Renal pelvis (tissue), 4 donors: Measurements from ENCODE around the gene KCTD13. TPM values are rescaled to one million over a fixed set of nuclear protein-coding genes. Genes with fewer than 3 reads are reported as not detected.
"Not testable (repeated sequence)": the region's sequence is repeated elsewhere in the genome, so short reads cannot be mapped to it uniquely, and the experiment has no call there.

Experiments used
- DNase-seq: peaks from one replicate; pipeline ENCODE4 v3.0.0-alpha.2; 2013
- polyA plus RNA-seq, 3 donors: library from polyadenylated mRNA; unstranded; fragments of 120-200 nt; gene quantifications; one replicate each; pipeline ENCODE4 v1.2.1, GENCODE V29; 2013; ENCODE audit not compliant: insufficient read length in 3 of 3

The KCTD13 gene
- polyA plus RNA-seq, 3 donors: 14.8 to 30.9 (median 29.4) TPM

DNA sequence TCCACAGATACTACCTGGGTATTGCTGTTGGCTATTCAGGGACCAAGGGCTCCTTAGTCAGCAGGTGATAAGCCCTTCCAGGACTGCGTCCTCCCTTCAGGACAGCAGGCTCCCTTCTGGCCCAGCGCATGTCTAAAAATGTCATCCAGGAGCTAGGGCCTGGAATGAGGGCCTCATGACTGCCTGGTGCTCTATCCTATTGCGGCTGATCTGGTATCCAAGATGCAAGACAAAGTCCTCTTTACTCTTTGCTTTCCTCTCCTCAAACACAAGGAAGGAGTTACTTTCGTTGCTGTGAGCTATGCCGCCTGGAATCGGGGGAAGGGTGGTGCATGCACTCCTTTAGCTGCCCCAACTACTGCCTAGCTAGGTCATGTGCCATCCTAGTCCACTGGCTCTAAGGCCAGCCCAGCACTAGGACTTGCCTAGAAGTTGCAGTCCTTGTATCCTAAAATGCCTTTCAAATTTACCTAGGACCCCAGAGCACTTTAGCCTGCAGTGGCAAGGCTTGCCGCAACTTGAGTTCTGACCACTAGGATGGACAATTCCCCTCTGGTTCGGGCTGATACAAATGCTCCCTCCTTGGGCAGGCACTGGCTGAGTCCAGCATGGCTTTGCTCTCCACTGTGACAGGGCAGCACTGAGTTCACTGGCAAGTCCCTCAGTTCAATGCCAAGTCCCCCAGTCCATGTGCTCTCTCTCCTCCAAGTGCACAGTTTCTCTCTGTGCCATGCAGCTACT, 25.8 kb upstream of the KCTD13 start:
- DNase-seq: no peak

GRCh38 chr16:29950806-29951461, 24.9 kb upstream of the KCTD13 start:
- no peak for DNase-seq

- DNase-seq: no peak
These were observed 21.9 kb upstream of the KCTD13 start for GRCh38 chr16:29947897-29948296.

DNA sequence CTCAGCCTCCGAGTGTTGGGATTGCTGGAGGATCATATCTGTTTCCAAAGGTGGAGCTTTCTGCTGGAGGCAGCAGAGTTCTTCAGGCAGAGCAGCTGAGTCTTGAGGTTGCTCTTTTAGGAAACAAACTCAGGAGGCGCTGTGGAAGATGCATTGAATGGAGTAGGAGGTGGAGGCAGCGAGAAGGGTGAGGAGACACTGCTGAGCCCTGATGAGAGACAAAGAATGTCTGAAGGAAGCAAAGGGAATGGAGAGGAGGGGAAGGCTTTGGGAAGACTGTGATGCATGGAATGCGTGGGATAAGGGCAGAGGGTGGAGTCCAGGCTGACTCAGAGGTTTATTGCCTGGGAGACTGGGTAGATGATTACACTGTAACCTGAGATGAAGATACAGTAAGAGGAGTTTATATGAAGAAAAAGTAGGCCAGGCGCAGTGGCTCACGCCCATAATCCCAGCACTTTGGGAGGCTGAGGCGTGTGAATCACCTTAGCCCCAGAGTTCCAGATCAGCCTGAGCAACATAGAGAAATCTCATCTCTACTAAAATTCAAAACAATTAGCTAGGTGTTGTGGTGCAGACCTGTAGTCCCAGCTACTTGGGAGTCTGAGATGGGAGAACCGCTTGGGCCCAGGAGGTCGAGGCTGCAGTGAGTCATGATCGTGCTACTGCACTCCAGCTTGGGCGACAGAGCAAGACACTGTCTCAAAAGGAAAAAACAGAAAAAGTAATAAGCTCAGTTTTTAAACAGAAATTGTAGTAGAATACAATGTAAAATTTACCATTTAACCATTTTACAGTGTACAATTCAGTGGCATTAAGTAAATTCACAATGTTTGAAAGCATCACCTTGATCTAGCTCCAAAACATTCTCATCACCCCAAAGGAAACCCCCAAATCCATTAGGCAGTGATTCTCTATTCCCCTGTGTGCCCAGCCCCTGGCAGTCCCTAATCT, 18.1 kb upstream of the KCTD13 start:
- DNase-seq: peak; percentile 88

DNA sequence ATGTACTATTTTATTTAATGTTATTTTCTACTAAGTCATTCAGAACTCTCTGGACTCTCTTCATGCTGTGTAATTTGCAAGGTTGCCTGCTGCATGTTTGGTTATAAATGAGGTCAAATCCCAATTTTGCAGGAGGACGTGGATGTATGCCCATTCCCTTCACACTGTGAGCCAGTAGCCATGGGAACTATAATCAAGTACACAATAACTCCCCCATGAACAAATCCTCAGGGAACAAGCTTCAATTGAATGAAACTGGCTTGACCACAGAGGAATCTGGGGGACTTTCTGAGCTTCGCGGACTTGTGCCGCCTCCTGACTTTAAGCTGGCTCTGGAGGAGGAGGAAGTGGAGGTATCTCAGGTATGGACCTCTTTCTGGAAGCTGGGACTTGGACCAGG, 14.6 kb upstream of the KCTD13 start:
- no peak for DNase-seq

DNA sequence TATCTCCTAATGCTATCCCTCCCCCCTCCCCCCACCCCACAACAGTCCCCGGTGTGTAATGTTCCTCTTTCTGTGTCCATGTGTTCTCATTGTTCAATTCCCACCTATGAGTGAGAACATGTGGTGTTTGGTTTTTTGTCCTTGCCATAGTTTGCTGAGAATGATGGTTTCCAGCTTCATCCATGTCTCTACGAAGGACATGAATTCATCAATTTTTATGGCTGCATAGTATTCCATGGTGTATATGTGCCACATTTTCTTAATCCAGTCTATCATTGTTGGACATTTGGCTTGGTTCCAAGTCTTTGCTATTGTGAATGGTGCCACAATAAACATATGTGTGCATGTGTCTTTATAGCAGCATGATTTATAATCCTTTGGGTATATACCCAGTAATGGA, 5.7 kb upstream of the KCTD13 start:
- not testable (repeated sequence) for DNase-seq

- no peak for DNase-seq
These were observed 1.3 kb upstream of the KCTD13 start for GRCh38 chr16:29927070-29927905.

DNA sequence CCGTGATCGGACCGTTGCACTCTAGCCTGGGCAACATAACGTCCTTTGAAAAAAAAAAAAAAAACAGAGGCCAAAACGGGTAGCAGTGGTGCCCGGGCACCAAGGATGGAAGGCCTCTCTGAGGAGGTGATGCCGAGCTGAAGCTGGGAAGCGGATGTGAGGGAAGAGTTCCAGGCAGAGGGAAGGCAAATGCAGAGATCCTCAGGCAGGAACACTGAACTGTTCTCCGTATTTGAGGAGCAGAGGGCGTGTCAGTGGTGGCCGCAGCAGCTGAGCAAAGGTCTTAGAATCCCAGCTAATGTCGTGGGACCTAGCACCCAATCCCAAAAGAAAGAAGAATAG, 656 bp upstream of the KCTD13 start:
- peak; percentile 15 for DNase-seq

DNA sequence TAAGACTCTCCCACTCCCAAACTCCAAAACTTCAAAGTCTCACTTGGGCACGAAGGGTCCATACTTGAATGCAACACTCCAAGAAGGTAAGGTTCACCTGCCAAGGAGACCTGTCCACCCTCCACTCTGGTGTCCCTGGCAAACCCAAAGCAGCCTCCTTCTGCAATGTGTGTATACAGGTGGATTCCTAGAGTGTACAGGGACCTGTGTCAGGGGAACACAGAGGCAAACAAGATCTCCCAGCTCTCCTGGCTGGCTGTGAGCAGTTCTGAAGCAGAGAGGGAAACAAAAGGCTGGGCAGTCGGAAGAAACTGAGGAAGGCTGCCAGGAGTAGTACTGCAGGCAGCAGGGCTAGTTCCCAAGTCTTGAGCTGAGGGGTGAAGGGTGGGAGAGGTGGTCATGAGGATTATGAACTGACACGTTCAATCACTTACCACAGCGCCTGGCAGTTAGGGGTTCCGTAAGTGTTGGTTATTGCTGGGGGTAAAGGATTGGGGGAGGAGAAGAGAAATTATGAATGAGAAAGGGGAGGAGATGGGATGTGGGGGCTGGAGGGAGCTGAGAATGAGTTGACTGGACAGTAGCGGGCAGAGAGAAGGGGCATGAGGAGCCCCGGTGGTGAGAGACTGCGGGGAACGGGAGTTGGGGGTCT, 795 bp downstream of the KCTD13 start:
- no peak for DNase-seq

- no peak for DNase-seq
These were observed 3.0 kb downstream of the KCTD13 start for GRCh38 chr16:29922986-29923501.

- DNase-seq: no peak
These were observed 3.7 kb downstream of the KCTD13 start for GRCh38 chr16:29922326-29922725.

DNA sequence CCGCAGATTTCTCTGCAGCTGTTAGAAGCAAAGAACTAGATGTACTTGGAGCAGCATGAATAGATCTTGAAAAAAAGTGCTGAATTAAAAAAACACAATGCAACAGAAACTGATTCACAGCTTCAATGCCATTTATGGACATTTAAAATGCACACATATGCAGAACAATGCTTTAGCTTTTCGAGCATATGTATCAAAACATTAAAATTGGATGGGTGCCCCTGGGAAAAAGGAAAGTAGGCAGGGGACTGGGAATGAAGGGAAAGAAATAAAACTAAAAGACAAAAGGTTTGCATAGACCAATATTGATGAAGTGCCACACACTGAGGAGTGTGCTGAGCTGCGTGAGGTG, 5.0 kb downstream of the KCTD13 start:
- DNase-seq: no peak

DNA sequence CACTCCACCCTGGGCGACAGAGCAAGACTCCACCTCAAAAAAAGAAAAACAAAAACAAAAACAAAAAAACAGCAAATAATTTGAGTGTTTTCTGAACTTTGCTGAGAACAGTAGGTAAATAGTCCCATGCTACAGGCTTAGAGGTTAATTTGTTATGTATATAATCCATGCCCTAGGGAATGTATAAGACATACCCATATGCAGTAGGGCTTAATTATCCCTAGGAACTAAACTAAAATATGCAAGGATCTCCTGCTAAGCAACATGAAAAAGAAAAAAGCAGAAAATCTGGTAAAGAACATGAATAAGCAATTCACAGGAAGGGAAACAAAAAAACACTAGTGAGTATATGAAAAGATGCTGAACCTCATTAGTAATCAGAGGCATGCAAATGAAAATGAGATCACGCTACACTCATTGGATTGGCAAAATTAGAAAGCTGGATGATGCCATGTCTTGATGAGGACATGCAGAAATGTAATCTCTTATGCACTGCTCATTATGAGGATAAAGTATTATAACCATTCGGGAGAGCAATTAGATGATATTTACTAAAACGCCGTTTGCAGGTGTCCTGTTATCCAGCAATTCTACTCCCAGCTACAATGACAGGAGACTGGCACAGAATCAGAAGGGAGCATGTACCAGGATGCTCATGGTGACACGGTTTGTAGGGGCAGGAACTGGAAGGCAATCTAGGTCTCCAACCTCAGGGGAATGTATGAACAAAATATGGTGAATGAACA, 5.6 kb downstream of the KCTD13 start:
- no peak for DNase-seq

DNA sequence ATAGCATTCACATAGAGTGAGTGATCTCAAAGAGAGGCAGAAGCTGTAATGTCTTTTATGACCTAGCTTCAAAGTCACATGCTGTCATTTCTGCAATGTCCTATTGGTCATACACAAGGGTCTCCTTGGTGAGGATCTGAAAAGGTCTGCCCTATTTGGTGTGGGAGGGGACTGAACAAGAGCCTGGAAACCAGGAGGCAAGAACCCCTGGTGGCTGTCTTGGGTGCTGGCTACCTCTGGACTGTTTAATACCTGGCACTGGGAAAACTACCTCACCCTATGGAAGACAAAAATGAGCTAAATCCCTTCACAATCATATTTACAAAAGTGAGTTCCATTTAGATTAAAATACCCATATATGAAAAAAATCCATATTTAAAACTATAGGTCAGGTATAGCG, 9.0 kb downstream of the KCTD13 start:
- no peak for DNase-seq

DNA sequence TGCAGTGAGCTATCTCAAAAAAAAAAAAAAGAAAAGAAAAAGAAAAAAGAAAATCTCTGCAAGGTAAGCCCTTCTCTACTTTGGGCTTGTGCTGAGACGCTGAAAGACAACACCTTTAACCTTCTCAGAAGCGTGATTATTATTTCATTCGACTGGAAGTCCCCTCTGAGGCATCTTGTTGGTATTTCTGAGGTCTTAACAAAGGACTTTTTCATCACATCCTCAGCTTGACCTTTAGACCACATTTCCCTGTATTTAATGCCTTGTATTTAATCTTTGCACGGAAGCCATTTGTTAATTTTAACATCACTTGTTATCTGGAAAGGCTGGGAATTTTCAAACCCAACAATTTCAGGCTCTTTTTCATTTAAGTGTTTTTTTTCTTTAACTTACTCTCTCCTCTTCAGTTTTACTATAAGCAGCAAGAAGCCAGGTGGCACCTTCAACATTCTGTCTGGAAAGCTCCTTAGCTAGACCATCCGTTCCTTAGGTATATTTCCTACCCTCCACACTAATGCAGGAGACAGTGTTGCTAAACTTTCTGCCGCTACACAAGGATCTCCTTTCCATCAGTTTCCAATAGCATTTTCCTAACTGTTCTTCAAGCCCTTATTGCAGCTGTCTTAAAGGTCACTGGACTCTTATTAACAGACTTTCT, 10.3 kb downstream of the KCTD13 start:
- no peak for DNase-seq

DNA sequence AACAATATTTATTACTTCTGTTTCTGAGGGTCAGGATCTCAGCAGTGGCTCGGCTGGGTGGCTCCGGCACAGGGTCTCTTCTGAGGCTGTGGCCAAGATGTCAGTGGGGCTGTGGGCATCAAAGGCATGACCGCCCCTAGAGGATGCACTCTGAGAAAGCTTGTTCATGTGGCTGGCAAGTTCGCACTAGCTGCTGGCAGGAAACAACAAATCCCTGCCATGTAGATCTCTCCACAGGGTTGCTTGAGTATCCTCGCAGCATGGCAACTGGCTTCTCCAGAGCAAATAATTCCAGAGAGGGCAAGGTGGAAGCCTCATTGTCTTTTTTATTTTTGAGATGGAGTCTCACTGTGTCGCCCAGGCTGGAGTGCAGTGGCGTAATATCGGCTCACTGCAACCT, 12.5 kb downstream of the KCTD13 start:
- DNase-seq: no peak

DNA sequence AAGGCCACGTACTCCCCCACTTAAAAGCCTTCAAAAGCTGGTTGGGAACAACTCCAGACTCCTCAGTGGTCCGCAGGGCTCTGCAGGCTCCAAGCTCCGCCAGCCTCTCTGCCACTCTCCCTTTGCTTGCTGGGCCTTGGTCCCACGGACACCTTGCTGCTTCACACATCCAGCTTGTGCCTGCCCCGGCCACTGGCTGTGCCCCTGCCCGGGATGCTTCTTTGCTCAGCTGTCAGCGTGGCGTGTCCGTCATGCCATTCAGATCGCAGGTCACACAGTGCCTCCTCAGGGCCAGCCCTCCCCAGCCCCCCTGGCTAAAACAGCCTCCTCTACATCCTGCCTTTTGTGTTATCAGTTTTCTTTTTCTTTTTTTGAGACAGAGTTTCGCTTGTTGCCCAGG, 13.9 kb downstream of the KCTD13 start:
- DNase-seq: no peak

DNA sequence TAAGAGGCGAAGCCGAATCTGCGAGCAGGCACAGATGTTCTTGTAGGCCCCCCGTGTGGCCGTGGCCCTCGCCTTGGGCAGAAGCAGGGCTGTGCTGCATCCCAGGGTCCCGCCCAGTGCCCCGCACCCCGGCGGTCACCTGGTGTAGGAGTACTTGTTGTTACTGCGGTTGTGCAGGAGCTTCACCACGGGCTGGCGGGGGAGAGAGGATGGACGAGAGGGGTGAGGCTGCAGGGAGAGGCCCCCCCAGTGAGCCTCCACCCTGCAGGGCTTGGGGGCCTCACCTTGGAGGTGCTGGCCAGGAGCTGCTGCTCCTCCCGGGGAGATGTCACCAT, 14.4 kb downstream of the KCTD13 start:
- no peak for DNase-seq

- no peak for DNase-seq
These were observed 15.0 kb downstream of the KCTD13 start for GRCh38 chr16:29910819-29911675.
